Panc1 (cell line): ENCODE data around the gene GAREM2.

Source experiments
- CTCF ChIP-seq: fragments of 450-650 bp; IDR thresholded peaks from 2 replicates; pipeline ENCODE4 v1.5.1; 2017; ENCODE audit warnings: mild to moderate bottlenecking
- POLR2AphosphoS5 ChIP-seq: IDR thresholded peaks from 2 replicates; pipeline ENCODE4 v1.6.1; 2012; ENCODE audit warnings: mild to moderate bottlenecking, low read depth, low read length, moderate library complexity
- REST ChIP-seq, 2 experiments: IDR thresholded peaks; 2 replicates each; pipeline ENCODE4 v1.6.1; 2011 to 2012; ENCODE audit warnings: low read depth in 2 of 2, control low read depth in 1 of 2, low read length in 1 of 2, mild to moderate bottlenecking in 1 of 2, moderate library complexity in 1 of 2; ENCODE audit not compliant: insufficient read depth in 1 of 2

GRCh38 chr2:26187537-26188104, 14.7 kb downstream of the GAREM2 start:
- TF ChIP-seq CTCF (no peak), POLR2AphosphoS5 (no peak), REST (IDR thresholded peaks at IDR 0.05; ENCODE audit: insufficient read depth in 1 of 2, low read depth in 2 of 2, low read length in 1 of 2) (no peak)
